ACC112 (cell line): ENCODE results near the gene DDX24.

Source experiments
- H2AFZ ChIP-seq: fragments of 200-600 bp; sonication (generic); one replicate; pipeline ENCODE4 v1.6.0; 2017; ENCODE audit warnings: antibody characterized with exemption, low read length; ENCODE audit not compliant: unreplicated experiment
- H3K27ac ChIP-seq: fragments of 200-600 bp; sonication (generic); 2 replicates; pipeline ENCODE4 v1.5.1; 2014; ENCODE audit warnings: low read depth, mild to moderate bottlenecking, antibody characterized with exemption, low read length, moderate library complexity
- H3K27me3 ChIP-seq: fragments of 200-600 bp; sonication (generic); 2 replicates; pipeline ENCODE4 v1.6.1; 2014; ENCODE audit warnings: mild to moderate bottlenecking, antibody characterized with exemption, low read length, moderate library complexity, mixed read lengths; ENCODE audit not compliant: insufficient read depth
- H3K36me3 ChIP-seq: fragments of 200-600 bp; sonication (generic); 2 replicates; pipeline ENCODE4 v1.6.1; 2016; ENCODE audit warnings: mild to moderate bottlenecking, antibody characterized with exemption, low read length, moderate library complexity, mixed read lengths; ENCODE audit not compliant: insufficient read depth
- H3K4me1 ChIP-seq: fragments of 200-600 bp; sonication (generic); one replicate; pipeline ENCODE4 v1.6.1; 2016; ENCODE audit warnings: low read length, mixed read lengths; ENCODE audit not compliant: insufficient read depth, unreplicated experiment, control insufficient read depth
- H3K4me3 ChIP-seq: fragments of 200-600 bp; sonication (generic); 2 replicates; pipeline ENCODE4 v1.5.1; 2014; ENCODE audit warnings: mild to moderate bottlenecking, low read depth, low read length
- H3K79me2 ChIP-seq: fragments of 200-600 bp; sonication (generic); one replicate; pipeline ENCODE4 v1.6.0; 2016; ENCODE audit warnings: low read length; ENCODE audit not compliant: control insufficient read depth, unreplicated experiment, insufficient read depth

Gene DDX24

DNA sequence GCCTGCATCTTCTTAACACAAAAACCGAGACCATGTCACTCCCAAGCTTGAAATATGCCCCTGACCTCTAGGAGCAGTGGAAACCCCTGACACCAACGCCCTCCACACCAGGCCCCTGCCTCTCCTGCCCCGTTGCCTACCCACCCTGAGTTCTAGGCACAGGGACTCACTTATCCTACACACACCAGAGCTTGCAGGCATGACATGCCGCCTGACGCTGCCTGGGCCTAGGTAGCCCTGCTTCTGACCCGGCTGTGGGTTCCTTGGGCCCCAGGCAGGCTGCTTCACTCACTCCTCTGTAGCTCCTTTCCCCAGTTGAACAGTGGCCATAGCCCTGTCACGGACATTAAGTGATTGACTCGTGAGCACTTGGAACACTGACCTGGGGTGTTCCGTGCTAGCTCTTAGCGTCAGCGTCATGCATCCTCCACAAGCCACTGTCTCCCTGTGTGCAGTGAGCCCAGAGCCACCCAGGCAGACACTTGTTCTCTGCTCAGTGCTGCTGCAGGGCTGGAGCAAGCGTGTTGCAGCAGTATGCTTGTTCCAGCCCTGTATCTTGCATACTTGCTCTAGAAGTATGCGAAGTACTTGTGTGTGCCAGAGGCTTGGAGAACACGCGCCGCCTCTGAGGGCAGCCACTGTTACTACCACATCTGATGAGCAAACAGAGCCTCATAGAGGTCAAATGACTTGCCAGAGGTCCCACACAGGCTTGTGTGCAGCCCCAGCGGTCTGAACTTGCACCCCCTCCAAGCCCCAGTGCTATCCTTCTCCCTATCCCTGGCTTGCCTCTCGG is 39.3 kb downstream of the DDX24 start:
- Histone ChIP-seq H3K27ac (no peak overlapping the region), H3K4me1 (peaks cover 15% of the 10 kb centered on the region), H3K4me3 (no peak overlapping the region), H3K27me3 (no peaks in the 10 kb centered on the region), H3K79me2 (no peaks in the 10 kb centered on the region), H3K36me3 (no peaks in the 10 kb centered on the region), H2AFZ (no peak overlapping the region)

DNA sequence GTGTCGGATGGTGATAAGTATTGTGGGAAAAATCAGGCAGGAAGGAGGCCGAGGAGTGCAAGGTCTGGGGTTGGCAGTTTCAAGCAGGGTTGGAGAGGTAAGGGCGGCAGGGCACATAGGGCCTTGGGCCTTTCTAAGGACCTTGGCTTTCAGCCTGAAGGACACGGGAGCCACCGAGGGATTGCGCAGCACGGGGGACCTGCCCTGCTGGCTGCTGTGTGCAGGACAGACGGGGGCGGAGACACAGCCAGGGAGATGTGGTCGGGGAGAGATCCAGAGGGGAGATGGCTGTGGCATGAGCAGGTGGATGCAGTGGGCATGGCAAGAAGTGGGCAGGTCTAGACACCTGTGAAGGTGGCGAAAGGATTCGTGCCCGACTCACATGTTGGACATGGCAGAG is 40.2 kb downstream of the DDX24 start:
- Histone ChIP-seq H3K79me2 (no peaks in the 10 kb centered on the region), H3K36me3 (no peaks in the 10 kb centered on the region), H3K4me1 (peaks cover 15% of the 10 kb centered on the region), H2AFZ (no peak overlapping the region), H3K27ac (no peak overlapping the region), H3K27me3 (no peaks in the 10 kb centered on the region), H3K4me3 (no peak overlapping the region)

DNA sequence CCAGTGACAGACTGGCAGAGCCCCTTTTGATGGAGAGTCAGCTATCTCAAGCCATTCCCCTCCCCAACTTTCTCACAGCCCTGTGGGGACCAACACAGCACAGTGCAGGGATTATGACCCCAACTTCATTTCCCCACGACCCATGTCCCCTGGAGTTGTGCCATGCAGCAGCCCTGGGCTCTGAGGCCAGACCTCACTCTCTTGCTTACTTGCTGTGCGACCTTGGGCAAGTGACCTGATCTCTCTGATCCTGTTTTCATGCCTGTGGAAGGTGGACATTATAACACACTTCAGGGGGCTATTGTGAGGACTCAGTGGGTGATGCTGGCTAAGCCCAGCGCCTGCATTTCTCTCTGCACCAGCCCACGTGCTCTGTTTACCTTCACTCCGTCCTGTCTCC is 40.8 kb downstream of the DDX24 start:
- Histone ChIP-seq H3K27ac (no peak overlapping the region), H3K36me3 (no peaks in the 10 kb centered on the region), H3K27me3 (no peaks in the 10 kb centered on the region), H3K4me1 (peaks cover 15% of the 10 kb centered on the region), H2AFZ (no peak overlapping the region), H3K4me3 (no peak overlapping the region), H3K79me2 (no peaks in the 10 kb centered on the region)

DNA sequence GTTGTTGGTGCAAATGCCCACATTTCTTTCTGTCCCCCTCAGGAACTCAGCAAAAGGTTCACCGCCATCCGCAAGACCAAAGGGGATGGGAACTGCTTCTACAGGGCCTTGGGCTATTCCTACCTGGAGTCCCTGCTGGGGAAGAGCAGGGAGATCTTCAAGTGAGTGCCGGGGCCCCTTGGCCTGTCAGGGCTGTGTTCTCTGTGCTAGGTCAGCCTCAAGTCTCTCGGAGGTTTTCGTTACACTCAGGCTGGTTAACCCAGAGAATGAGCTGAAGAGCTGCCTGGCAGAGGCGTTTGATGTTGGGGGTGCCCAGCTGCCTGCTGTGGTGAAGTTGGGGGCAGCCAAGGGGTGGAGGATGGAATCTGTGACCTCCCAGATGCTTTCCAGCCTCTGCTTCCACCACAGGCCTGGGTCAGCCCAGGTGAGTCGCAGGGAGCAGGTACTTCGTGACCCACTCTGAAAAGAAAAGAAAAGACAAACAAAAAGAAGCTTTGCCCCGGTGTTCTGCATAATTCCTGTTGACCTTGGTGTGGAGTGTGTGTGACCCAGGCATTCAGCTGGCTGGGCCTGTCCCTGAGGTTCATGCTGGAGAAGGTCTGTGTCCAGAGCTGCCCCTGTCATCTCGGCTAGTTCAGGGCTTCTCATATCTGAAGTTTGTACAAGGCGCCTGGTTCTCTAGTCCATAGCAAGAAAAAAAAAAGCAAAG is 41.9 kb downstream of the DDX24 start:
- Histone ChIP-seq H2AFZ (no peak overlapping the region), H3K27me3 (no peaks in the 10 kb centered on the region), H3K4me3 (no peak overlapping the region), H3K79me2 (no peaks in the 10 kb centered on the region), H3K4me1 (peaks cover 15% of the 10 kb centered on the region), H3K36me3 (no peaks in the 10 kb centered on the region), H3K27ac (no peak overlapping the region)

DNA sequence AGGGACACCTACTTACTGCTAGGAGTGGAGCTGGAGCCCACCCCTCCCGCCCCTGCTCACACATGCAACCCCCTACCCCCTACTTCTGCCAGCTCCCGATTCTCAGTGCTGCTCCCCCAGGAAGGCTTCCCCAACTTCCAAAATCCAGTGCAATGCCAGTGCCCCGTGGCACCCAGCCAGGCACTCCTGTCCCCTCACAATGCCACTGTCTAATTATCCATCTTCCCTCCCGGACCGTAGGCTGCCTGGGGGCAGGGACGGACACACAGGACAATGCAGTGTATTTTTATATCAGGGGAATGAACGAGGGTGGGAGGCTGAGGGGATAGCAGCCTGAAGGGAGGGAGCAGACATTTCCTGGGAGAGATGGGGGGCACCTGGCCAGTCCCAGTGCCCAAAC is 42.5 kb downstream of the DDX24 start:
- Histone ChIP-seq H3K27ac (no peak overlapping the region), H2AFZ (no peak overlapping the region), H3K36me3 (no peaks in the 10 kb centered on the region), H3K4me1 (peaks cover 15% of the 10 kb centered on the region), H3K79me2 (no peaks in the 10 kb centered on the region), H3K4me3 (no peak overlapping the region), H3K27me3 (no peaks in the 10 kb centered on the region)

DNA sequence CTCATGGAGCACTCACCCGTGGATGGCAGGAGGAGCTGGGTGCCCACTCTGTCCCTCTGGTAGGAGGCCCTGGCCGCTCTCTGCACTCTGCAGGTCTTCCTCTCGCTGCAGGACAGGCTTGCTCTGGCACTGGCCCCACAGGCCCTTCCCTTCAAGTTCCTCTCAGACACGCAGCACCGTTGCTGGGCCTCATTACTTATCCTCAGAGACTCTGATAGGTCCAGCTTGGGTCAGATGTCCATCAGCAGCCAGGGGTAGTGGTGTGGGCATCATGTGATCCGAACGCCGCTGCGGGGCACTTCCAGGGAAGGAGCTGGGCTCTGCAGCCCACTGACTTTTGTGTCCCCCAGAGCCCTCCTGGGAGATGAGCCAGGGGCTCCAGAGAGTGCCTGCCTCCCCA is 43.0 kb downstream of the DDX24 start:
- H3K79me2 ChIP-seq, result no peaks in the 10 kb centered on the region
- H3K4me3 ChIP-seq, result no peak overlapping the region
- no peaks in the 10 kb centered on the region for H3K36me3 ChIP-seq
- no peak overlapping the region for H3K27ac ChIP-seq
- peaks cover 10% of the 10 kb centered on the region for H3K4me1 ChIP-seq
- H2AFZ ChIP-seq, result no peak overlapping the region
- H3K27me3 ChIP-seq, result no peaks in the 10 kb centered on the region

DNA sequence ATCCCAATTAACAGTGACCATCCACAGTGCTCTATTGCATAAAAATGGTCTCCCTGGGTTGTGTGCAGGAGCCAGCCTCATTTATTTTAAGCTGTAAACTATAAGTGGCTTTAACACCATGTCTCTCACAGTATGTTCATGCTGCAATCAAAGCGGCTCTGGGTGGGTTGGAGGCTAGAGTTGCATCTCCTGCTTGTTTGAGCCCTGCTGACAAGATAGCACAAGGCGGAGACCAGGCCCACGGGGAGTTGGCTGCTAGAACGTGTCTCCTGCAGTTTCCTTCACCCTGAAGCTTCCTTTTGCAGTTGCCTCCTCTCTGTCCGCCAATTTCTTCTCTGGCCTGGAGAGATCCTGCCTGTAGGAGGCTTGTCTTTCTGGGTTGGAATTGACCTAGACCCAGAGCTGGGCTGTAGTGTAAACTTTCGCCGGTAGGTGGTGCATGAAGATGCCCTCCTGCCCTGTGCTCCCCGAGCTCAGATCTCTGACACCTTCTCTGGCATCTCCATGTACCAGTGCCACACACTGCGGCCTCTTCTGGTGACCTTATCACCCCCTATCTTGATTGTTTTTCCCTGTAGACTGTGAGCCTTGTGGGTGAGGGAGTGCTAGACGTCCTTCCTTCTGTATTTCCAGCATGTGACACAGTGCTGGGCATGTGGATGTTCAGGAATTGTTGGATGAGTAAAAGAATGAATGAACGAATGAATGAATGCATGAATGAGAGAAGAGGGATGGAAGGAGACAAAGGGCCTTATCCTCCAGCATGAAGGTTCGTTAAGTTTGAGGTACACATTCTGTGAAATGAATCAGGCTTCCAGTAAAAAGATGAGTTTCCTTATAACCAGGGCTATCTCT is 44.5 kb downstream of the DDX24 start:
- Histone ChIP-seq H3K27me3 (no peaks in the 10 kb centered on the region), H3K27ac (no peak overlapping the region), H3K4me3 (no peak overlapping the region), H3K79me2 (no peaks in the 10 kb centered on the region), H3K36me3 (no peaks in the 10 kb centered on the region), H3K4me1 (peaks cover 1% of the 10 kb centered on the region), H2AFZ (no peak overlapping the region)

DNA sequence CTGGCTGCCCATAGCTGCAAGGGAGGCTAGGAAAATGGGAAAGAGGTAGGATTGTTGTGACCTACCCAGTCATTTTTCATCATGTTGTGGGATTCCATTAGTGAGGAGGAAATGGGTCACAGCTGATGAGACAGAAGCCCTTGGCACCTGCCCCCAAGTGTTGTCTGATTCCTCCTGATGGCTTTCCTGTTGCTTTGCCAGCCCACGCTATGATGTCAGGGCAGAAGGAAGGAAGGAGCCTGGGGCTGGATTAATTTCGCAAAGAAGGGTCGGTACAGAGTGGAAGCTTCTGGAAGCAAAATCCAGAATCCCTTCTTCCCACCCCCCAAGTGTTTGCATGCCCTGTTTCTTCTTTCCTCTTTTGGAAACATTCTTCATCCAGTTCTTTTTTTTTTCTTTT is 46.1 kb downstream of the DDX24 start:
- Histone ChIP-seq H2AFZ (no peak overlapping the region), H3K27ac (no peak overlapping the region), H3K27me3 (no peaks in the 10 kb centered on the region), H3K79me2 (no peaks in the 10 kb centered on the region), H3K4me3 (no peak overlapping the region), H3K4me1 (no peaks in the 10 kb centered on the region), H3K36me3 (no peaks in the 10 kb centered on the region)

DNA sequence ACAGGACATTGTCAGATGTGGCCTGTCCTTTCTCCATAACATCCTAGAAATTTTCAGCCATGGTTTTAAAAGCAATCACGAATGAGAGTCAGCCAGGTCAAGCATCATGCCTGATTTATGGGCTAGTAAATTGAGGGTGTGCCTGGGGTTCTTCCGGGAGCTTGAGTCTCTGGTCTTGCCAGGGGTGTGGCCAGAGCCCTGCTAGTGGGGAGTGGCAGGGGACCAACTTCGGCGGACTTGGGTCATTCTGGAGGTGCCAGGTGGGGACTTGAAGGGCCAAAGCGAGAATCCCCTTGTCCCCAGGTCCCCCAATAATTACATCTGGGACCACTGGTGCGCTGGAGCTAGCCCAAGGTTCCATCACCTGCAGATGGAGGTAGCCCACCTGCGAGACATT is 49.1 kb downstream of the DDX24 start:
- Histone ChIP-seq H3K36me3 (no peaks in the 10 kb centered on the region), H3K79me2 (no peaks in the 10 kb centered on the region), H2AFZ (no peak overlapping the region), H3K4me1 (no peaks in the 10 kb centered on the region), H3K27me3 (no peaks in the 10 kb centered on the region), H3K4me3 (no peak overlapping the region), H3K27ac (no peak overlapping the region)

DNA sequence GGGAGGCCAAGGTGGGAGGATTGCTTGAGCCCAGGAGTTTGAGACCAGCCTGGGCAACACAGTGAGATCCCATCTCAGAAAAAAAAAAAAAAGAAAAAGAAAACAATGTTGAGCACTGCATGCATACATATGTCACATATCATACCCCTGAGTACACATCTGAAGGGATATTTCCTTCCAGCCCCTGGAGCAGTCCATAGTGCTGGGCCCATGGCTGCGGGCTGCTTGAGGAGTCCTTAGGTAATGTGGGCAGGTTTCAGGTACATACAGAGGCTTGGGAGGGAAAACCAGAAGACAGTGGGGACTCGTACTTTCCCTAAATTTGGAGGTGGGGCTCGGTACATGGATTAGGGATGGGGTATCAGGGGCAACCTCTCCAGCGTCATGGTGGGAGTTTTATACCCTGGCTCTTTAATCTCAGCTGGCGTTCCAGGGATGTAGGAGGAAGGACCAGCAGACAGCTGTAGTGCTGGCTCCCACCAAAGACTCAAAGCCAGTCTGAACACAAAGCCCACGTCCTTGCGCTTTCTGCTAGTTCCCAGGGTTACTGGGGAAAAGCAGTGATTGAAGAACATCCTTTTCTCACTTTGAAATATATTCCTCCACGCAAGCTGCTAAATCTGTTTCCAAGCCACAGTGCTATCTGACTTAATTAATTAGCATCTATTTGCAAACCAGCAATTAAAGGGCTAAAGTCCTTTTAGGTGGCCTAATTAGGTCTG is 49.7 kb downstream of the DDX24 start:
- Histone ChIP-seq H3K4me1 (no peaks in the 10 kb centered on the region), H3K27me3 (no peaks in the 10 kb centered on the region), H3K27ac (no peak overlapping the region), H3K79me2 (no peaks in the 10 kb centered on the region), H2AFZ (no peak overlapping the region), H3K4me3 (no peak overlapping the region), H3K36me3 (no peaks in the 10 kb centered on the region)
